Measurements from ENCODE around the gene RHBDF2. TPM values are rescaled to one million over a fixed set of nuclear protein-coding genes. Genes with fewer than 3 reads are reported as not detected.

The RHBDF2 gene
- polyA plus RNA-seq, 3 donors: 36.9 to 124 (median 68.6) TPM

GRCh38 chr17:76543482-76543825, 42.2 kb upstream of the RHBDF2 start:
- Histone ChIP-seq H3K27ac (ENCODE audit: low read depth in 1 of 2, low read length in 2 of 2) (no peak overlapping the region), H3K79me2 (ENCODE audit: insufficient read depth, low read length) (no peaks in the 10 kb centered on the region), H3K9me3 (replicated peaks in 1 of 2; ENCODE audit: control insufficient read depth in 1 of 2, insufficient read depth in 1 of 2, low read length in 2 of 2) (peaks cover 0 to 2% of the 10 kb centered on the region in 2 donors), H3K4me3 (replicated peaks in 1 of 3; ENCODE audit: low read depth in 2 of 3, low read length in 3 of 3) (no peak overlapping the region), H3K27me3 (ENCODE audit: control insufficient read depth in 2 of 2, insufficient read depth in 2 of 2, low read length in 2 of 2) (peaks cover 13 to 47% of the 10 kb centered on the region in 2 donors), H3K36me3 (replicated peaks in 1 of 2; ENCODE audit: control insufficient read depth in 1 of 2, insufficient read depth in 2 of 2, low read length in 2 of 2) (no peaks in the 10 kb centered on the region), H3K4me1 (ENCODE audit: control insufficient read depth in 1 of 2, insufficient read depth in 2 of 2, low read length in 2 of 2) (peaks cover 10% of the 10 kb centered on the region in 2 donors), H4K20me1 (ENCODE audit: insufficient read depth, low read length) (no peaks in the 10 kb centered on the region), H2AFZ (ENCODE audit: insufficient read depth, low read depth, low read length, poor library complexity, severe bottlenecking) (no peak overlapping the region), H3K9ac (ENCODE audit: insufficient read depth, low read length, poor library complexity, severe bottlenecking) (no peak overlapping the region), H3K4me2 (replicated peaks; ENCODE audit: extremely low read depth, low read length, poor library complexity, severe bottlenecking) (no peak overlapping the region)
- intact Hi-C loops (cut with micrococcal nuclease): no loop called here
- WGBS (ENCODE audit: insufficient coverage): 80% methylated on average over 4 of the region's 6 CpGs
- Mint-ChIP-seq H3K4me3 (peak overlapping the region in 1 of 2 donors; percentile 68), H3K27ac (no peak overlapping the region), H3K36me3 (peaks cover 0 to 8% of the 10 kb centered on the region in 2 donors), H3K9me3 (peaks cover 0 to 4% (median 2%) of the 10 kb centered on the region in 7 donors), H3K27me3 (ENCODE audit: low read depth in 3 of 3) (peaks cover 44 to 63% (median 49%) of the 10 kb centered on the region in 3 donors), H3K4me1 (peaks cover 14% of the 10 kb centered on the region)
- DNase-seq: no peak
- TF ChIP-seq CTCF (IDR thresholded peaks at IDR 0.05): no peak

GRCh38 chr17:76542984-76543383, 41.8 kb upstream of the RHBDF2 start:
- WGBS (ENCODE audit: insufficient coverage): 88% methylated on average over 4 of the region's 8 CpGs
- Histone ChIP-seq H3K4me3 (replicated peaks in 1 of 3; ENCODE audit: low read depth in 2 of 3, low read length in 3 of 3) (no peak overlapping the region), H2AFZ (ENCODE audit: insufficient read depth, low read depth, low read length, poor library complexity, severe bottlenecking) (no peak overlapping the region), H3K27me3 (ENCODE audit: control insufficient read depth in 2 of 2, insufficient read depth in 2 of 2, low read length in 2 of 2) (peaks cover 16 to 50% of the 10 kb centered on the region in 2 donors), H3K9ac (ENCODE audit: insufficient read depth, low read length, poor library complexity, severe bottlenecking) (no peak overlapping the region), H3K9me3 (replicated peaks in 1 of 2; ENCODE audit: control insufficient read depth in 1 of 2, insufficient read depth in 1 of 2, low read length in 2 of 2) (peaks cover 0 to 6% of the 10 kb centered on the region in 2 donors), H3K36me3 (replicated peaks in 1 of 2; ENCODE audit: control insufficient read depth in 1 of 2, insufficient read depth in 2 of 2, low read length in 2 of 2) (no peaks in the 10 kb centered on the region), H3K79me2 (ENCODE audit: insufficient read depth, low read length) (no peaks in the 10 kb centered on the region), H3K27ac (ENCODE audit: low read depth in 1 of 2, low read length in 2 of 2) (no peak overlapping the region), H3K4me2 (replicated peaks; ENCODE audit: extremely low read depth, low read length, poor library complexity, severe bottlenecking) (no peak overlapping the region), H3K4me1 (ENCODE audit: control insufficient read depth in 1 of 2, insufficient read depth in 2 of 2, low read length in 2 of 2) (peaks cover 13 to 15% of the 10 kb centered on the region in 2 donors), H4K20me1 (ENCODE audit: insufficient read depth, low read length) (no peaks in the 10 kb centered on the region)
- Mint-ChIP-seq H3K9me3 (peaks cover 0 to 4% (median 2%) of the 10 kb centered on the region in 7 donors), H3K4me3 (peak overlapping the region in 1 of 2 donors; percentile 30), H3K27me3 (ENCODE audit: low read depth in 3 of 3) (peaks cover 46 to 67% (median 53%) of the 10 kb centered on the region in 3 donors), H3K4me1 (peaks cover 14% of the 10 kb centered on the region), H3K27ac (no peak overlapping the region), H3K36me3 (peaks cover 0 to 8% of the 10 kb centered on the region in 2 donors)
- no peak for DNase-seq
- no peak for TF ChIP-seq CTCF (IDR thresholded peaks at IDR 0.05)
- intact Hi-C loops (cut with micrococcal nuclease): no loop called here
